Measurements from ENCODE around the gene ZNF484. TPM values are rescaled to one million over a fixed set of nuclear protein-coding genes. Genes with fewer than 3 reads are reported as not detected.
"Not testable (repeated sequence)": the region's sequence is repeated elsewhere in the genome, so short reads cannot be mapped to it uniquely, and the experiment has no call there.

Gene ZNF484
- total RNA-seq, 2 experiments from 2014 or later = 5.8 to 6.5 TPM

- Mint-ChIP-seq H3K9me3 (no peaks in the 10 kb centered on the region), H3K27me3 (ENCODE audit: low read depth) (no peaks in the 10 kb centered on the region), H3K4me1 (ENCODE audit: low read depth) (peaks cover 46% of the 10 kb centered on the region), H3K27ac (no peak overlapping the region), H3K4me3 (no peak overlapping the region), H3K36me3 (ENCODE audit: low read depth) (no peaks in the 10 kb centered on the region)
- intact Hi-C loops (cut with micrococcal nuclease) = no loop called here
- CTCF ChIA-PET = interaction anchor here (1.4 kb wide), 1 partner anchor 67 kb away, joined by 3 read pairs; no protein-coding TSS in a partner anchor
- DNase-seq = peak; percentile 55
These were observed 10.1 kb upstream of the ZNF484 start for GRCh38 chr9:92887880-92888338.

- intact Hi-C loops (cut with micrococcal nuclease); H3K9me3 Mint-ChIP-seq; H3K36me3 Mint-ChIP-seq (ENCODE audit: low read depth); H3K27ac Mint-ChIP-seq; H3K27me3 Mint-ChIP-seq (ENCODE audit: low read depth); H3K4me3 Mint-ChIP-seq: not testable (repeated sequence)
- peaks cover 47% of the 10 kb centered on the region for H3K4me1 Mint-ChIP-seq (ENCODE audit: low read depth)
- CTCF ChIA-PET = interaction anchor here (1.4 kb wide), 1 partner anchor 68 kb away, joined by 3 read pairs; no protein-coding TSS in a partner anchor
- peak; percentile 61 for DNase-seq
These were observed 9.2 kb upstream of the ZNF484 start for GRCh38 chr9:92886846-92887610.

- H3K27ac Mint-ChIP-seq; intact Hi-C loops (cut with micrococcal nuclease); H3K4me3 Mint-ChIP-seq; H3K27me3 Mint-ChIP-seq (ENCODE audit: low read depth); H3K9me3 Mint-ChIP-seq; H3K36me3 Mint-ChIP-seq (ENCODE audit: low read depth); DNase-seq; CTCF ChIA-PET: not testable (repeated sequence)
- H3K4me1 Mint-ChIP-seq (ENCODE audit: low read depth) = peaks cover 47% of the 10 kb centered on the region
These were observed 6.0 kb upstream of the ZNF484 start for GRCh38 chr9:92883666-92884405.

GRCh38 chr9:92882276-92882675, 4.4 kb upstream of the ZNF484 start:
- CTCF ChIA-PET = no interaction called here
- Mint-ChIP-seq H3K9me3 (no peaks in the 10 kb centered on the region), H3K4me3 (no peak overlapping the region), H3K27me3 (ENCODE audit: low read depth) (no peaks in the 10 kb centered on the region), H3K27ac (no peak overlapping the region), H3K36me3 (ENCODE audit: low read depth) (peaks cover 6% of the 10 kb centered on the region), H3K4me1 (ENCODE audit: low read depth) (peaks cover 40% of the 10 kb centered on the region)
- no peak for DNase-seq
- intact Hi-C loops (cut with micrococcal nuclease) = no loop called here

- no peak overlapping the region for H3K27ac Mint-ChIP-seq
These were observed 2.5 kb downstream of the ZNF484 start for GRCh38 chr9:92875373-92875772.

GRCh38 chr9:92870289-92870688, 7.5 kb downstream of the ZNF484 start:
- Mint-ChIP-seq H3K9me3 (peaks cover 3% of the 10 kb centered on the region), H3K4me1 (ENCODE audit: low read depth) (peaks cover 49% of the 10 kb centered on the region), H3K4me3 (no peak overlapping the region), H3K27me3 (ENCODE audit: low read depth) (no peaks in the 10 kb centered on the region), H3K36me3 (ENCODE audit: low read depth) (peaks cover 42% of the 10 kb centered on the region), H3K27ac (no peak overlapping the region)
- CTCF ChIA-PET = no interaction called here
- intact Hi-C loops (cut with micrococcal nuclease) = no loop called here
- DNase-seq = no peak

More at GRCh38 chr9:92875373-92875772, 2.5 kb downstream of the ZNF484 start:
- Mint-ChIP-seq H3K4me3 (no peak overlapping the region), H3K36me3 (ENCODE audit: low read depth) (peaks cover 26% of the 10 kb centered on the region), H3K9me3 (no peaks in the 10 kb centered on the region), H3K27me3 (ENCODE audit: low read depth) (no peaks in the 10 kb centered on the region), H3K4me1 (ENCODE audit: low read depth) (peaks cover 55% of the 10 kb centered on the region)
- intact Hi-C loops (cut with micrococcal nuclease) = loop anchor here (5.0 kb wide), 6 partner anchors 57 to 758 kb away; partner anchors contain the start of genes CARD19, FAM120A, FAM120AOS and SPTLC1
- CTCF ChIA-PET = no interaction called here
- no peak for DNase-seq

GRCh38 chr9:92866600-92866999, 11.2 kb downstream of the ZNF484 start:
- Mint-ChIP-seq H3K36me3 (ENCODE audit: low read depth) (peaks cover 53% of the 10 kb centered on the region), H3K4me1 (ENCODE audit: low read depth) (peaks cover 53% of the 10 kb centered on the region)
- H3K27me3 Mint-ChIP-seq (ENCODE audit: low read depth); H3K27ac Mint-ChIP-seq; H3K4me3 Mint-ChIP-seq; DNase-seq; intact Hi-C loops (cut with micrococcal nuclease); H3K9me3 Mint-ChIP-seq; CTCF ChIA-PET: not testable (repeated sequence)

- intact Hi-C loops (cut with micrococcal nuclease) = no loop called here
- H3K27me3 Mint-ChIP-seq (ENCODE audit: low read depth) = no peaks in the 10 kb centered on the region
- H3K4me1 Mint-ChIP-seq (ENCODE audit: low read depth) = peaks cover 45% of the 10 kb centered on the region
- no peak overlapping the region for H3K4me3 Mint-ChIP-seq
- peaks cover 63% of the 10 kb centered on the region for H3K36me3 Mint-ChIP-seq (ENCODE audit: low read depth)
- no peak overlapping the region for H3K27ac Mint-ChIP-seq
- H3K9me3 Mint-ChIP-seq = peaks cover 4% of the 10 kb centered on the region
- DNase-seq = no peak
- CTCF ChIA-PET = no interaction called here
These were observed 13.7 kb downstream of the ZNF484 start for GRCh38 chr9:92864152-92864551.

GRCh38 chr9:92860867-92861266, 17.0 kb downstream of the ZNF484 start:
- H3K27ac Mint-ChIP-seq = no peak overlapping the region
- H3K36me3 Mint-ChIP-seq (ENCODE audit: low read depth) = peaks cover 58% of the 10 kb centered on the region
- H3K4me1 Mint-ChIP-seq (ENCODE audit: low read depth) = peaks cover 40% of the 10 kb centered on the region
- no peak for DNase-seq
- CTCF ChIA-PET = interaction anchor here (2.1 kb wide), 1 partner anchor 52 kb away, joined by 6 read pairs; no protein-coding TSS in a partner anchor
- intact Hi-C loops (cut with micrococcal nuclease) = no loop called here
- no peak overlapping the region for H3K4me3 Mint-ChIP-seq
- H3K9me3 Mint-ChIP-seq = peaks cover 1% of the 10 kb centered on the region
- H3K27me3 Mint-ChIP-seq (ENCODE audit: low read depth) = no peaks in the 10 kb centered on the region

GRCh38 chr9:92857236-92857635, 20.6 kb downstream of the ZNF484 start:
- Mint-ChIP-seq H3K4me3 (no peak overlapping the region), H3K4me1 (ENCODE audit: low read depth) (peaks cover 22% of the 10 kb centered on the region), H3K36me3 (ENCODE audit: low read depth) (peaks cover 66% of the 10 kb centered on the region), H3K27ac (no peak overlapping the region), H3K27me3 (ENCODE audit: low read depth) (no peaks in the 10 kb centered on the region), H3K9me3 (peaks cover under 1% of the 10 kb centered on the region)
- no peak for DNase-seq
- intact Hi-C loops (cut with micrococcal nuclease) = no loop called here
- CTCF ChIA-PET = interaction anchor here (1.1 kb wide), 1 partner anchor 96 kb away, joined by 3 read pairs; no protein-coding TSS in a partner anchor

GRCh38 chr9:92853716-92854115, 24.1 kb downstream of the ZNF484 start:
- no peak overlapping the region for H3K4me3 Mint-ChIP-seq
- peaks cover 4% of the 10 kb centered on the region for H3K4me1 Mint-ChIP-seq (ENCODE audit: low read depth)
- no peak overlapping the region for H3K27ac Mint-ChIP-seq
- intact Hi-C loops (cut with micrococcal nuclease) = no loop called here
- CTCF ChIA-PET = no interaction called here
- DNase-seq = no peak
- H3K9me3 Mint-ChIP-seq = peaks cover 12% of the 10 kb centered on the region
- H3K27me3 Mint-ChIP-seq (ENCODE audit: low read depth) = no peaks in the 10 kb centered on the region
- H3K36me3 Mint-ChIP-seq (ENCODE audit: low read depth) = peaks cover 65% of the 10 kb centered on the region

GRCh38 chr9:92850898-92851297, 26.9 kb downstream of the ZNF484 start:
- H3K4me3 Mint-ChIP-seq = no peak overlapping the region
- no peak for DNase-seq
- no peak overlapping the region for H3K27ac Mint-ChIP-seq
- no peaks in the 10 kb centered on the region for H3K4me1 Mint-ChIP-seq (ENCODE audit: low read depth)
- H3K9me3 Mint-ChIP-seq = peaks cover 38% of the 10 kb centered on the region
- no peaks in the 10 kb centered on the region for H3K27me3 Mint-ChIP-seq (ENCODE audit: low read depth)
- CTCF ChIA-PET = interaction anchor here (0.6 to 1.0 kb wide), 2 partner anchors 9 to 40 kb away, joined by 3 read pairs; no protein-coding TSS in a partner anchor
- H3K36me3 Mint-ChIP-seq (ENCODE audit: low read depth) = peaks cover 80% of the 10 kb centered on the region
- intact Hi-C loops (cut with micrococcal nuclease) = no loop called here
